A673 (cell line): Measurements from ENCODE around the gene BATF2. TPM values are rescaled to one million over a fixed set of nuclear protein-coding genes. Genes with fewer than 3 reads are reported as not detected.
"Not testable (repeated sequence)": the region's sequence is repeated elsewhere in the genome, so short reads cannot be mapped to it uniquely, and the experiment has no call there.

Experiments used
- BruUV-seq: library from RNA; stranded (reverse); fragments of 400-500 nt; replicated peaks from 2 replicates; lab custom pipeline; 2021; lab: Mats Ljungman, UMichigan
- CTCF ChIA-PET: fragments of 300-600 bp; sonication (Branson Sonifier 250); formaldehyde crosslinking; loops from one replicate; lab custom pipeline; 2022; ENCODE audit warnings: antibody characterized with exemption; lab: Charles Lee
- POLR2A ChIA-PET: fragments of 300-600 bp; sonication (Branson Sonifier 250); formaldehyde crosslinking; loops from one replicate; lab custom pipeline; 2022; ENCODE audit warnings: antibody characterized with exemption; ENCODE audit not compliant: low non-redundant PET; lab: Charles Lee
- DNase-seq: peaks from one replicate; pipeline ENCODE4 v3.0.0-alpha.2; 2015; ENCODE audit warnings: low spot score
- H3K27ac ChIP-seq: fragments of 200-600 bp; sonication (generic); 2 replicates; pipeline ENCODE4 v1.5.1; 2016; ENCODE audit warnings: mixed run types, low read depth, mild to moderate bottlenecking, mixed read lengths, antibody characterized with exemption, low read length; ENCODE audit not compliant: poor library complexity, severe bottlenecking
- H3K27me3 ChIP-seq: fragments of 200-600 bp; sonication (generic); replicated peaks from 2 replicates; pipeline ENCODE4 v1.6.1; 2017; ENCODE audit warnings: mixed run types, low read depth, mild to moderate bottlenecking, mixed read lengths, antibody characterized with exemption, low read length; ENCODE audit not compliant: insufficient read depth, poor library complexity
- H3K36me3 ChIP-seq: fragments of 200-600 bp; sonication (generic); 2 replicates; pipeline ENCODE4 v1.6.1; 2016; ENCODE audit warnings: mixed run types, mild to moderate bottlenecking, mixed read lengths, antibody characterized with exemption, low read length; ENCODE audit not compliant: insufficient read depth, poor library complexity, severe bottlenecking
- H3K4me1 ChIP-seq: fragments of 200-600 bp; sonication (generic); 2 replicates; pipeline ENCODE4 v1.6.1; 2017; ENCODE audit warnings: mixed run types, mild to moderate bottlenecking, mixed read lengths, antibody characterized with exemption, low read length; ENCODE audit not compliant: insufficient read depth, poor library complexity, severe bottlenecking
- H3K4me3 ChIP-seq: fragments of 200-600 bp; sonication (generic); 2 replicates; pipeline ENCODE4 v1.5.1; 2016; ENCODE audit warnings: low read depth, mixed run types, mild to moderate bottlenecking, mixed read lengths, low read length; ENCODE audit not compliant: poor library complexity, severe bottlenecking
- H3K9me3 ChIP-seq: fragments of 200-600 bp; sonication (generic); 2 replicates; pipeline ENCODE4 v1.6.1; 2016; ENCODE audit warnings: mixed run types, low read depth, mild to moderate bottlenecking, mixed read lengths, antibody characterized with exemption, low read length; ENCODE audit not compliant: poor library complexity, severe bottlenecking
- CTCF ChIP-seq: fragments of 300-800, 200-600 bp; sonication (generic); conservative IDR thresholded peaks from 2 replicates; pipeline ENCODE4 v1.5.1; 2017; ENCODE audit warnings: low read depth, mild to moderate bottlenecking, antibody characterized with exemption, low read length, moderate library complexity, mixed read lengths
- EZH2 ChIP-seq: fragments of 200-600 bp; sonication (generic); IDR thresholded peaks from 2 replicates; pipeline ENCODE4 v1.6.1; 2017; ENCODE audit warnings: borderline replicate concordance, low read depth, mild to moderate bottlenecking, mixed read lengths, antibody characterized with exemption, low read length; ENCODE audit not compliant: poor library complexity, severe bottlenecking
- intact Hi-C: fragments of 100-400 bp; cut with micrococcal nuclease; formaldehyde crosslinking; loops from one replicate; pipeline ENCODE4 v1.10.0; 2022; ENCODE audit not compliant: unreplicated experiment
- total RNA-seq: library from RNA; stranded (reverse); gene quantifications from 2 replicates; pipeline ENCODE4 v1.2.3, GENCODE V29; 2021

The BATF2 gene
- total RNA-seq, 1 experiment from 2014 or later: not detected

GRCh38 chr11:65008873-65009272 lies 12.1 kb upstream of the BATF2 start:
- no TSS peak for BruUV-seq
- POLR2A ChIA-PET: no interaction called here
- CTCF ChIA-PET: no interaction called here

GRCh38 chr11:65008016-65008415 lies 11.2 kb upstream of the BATF2 start:
- Histone ChIP-seq H3K27ac (no peak overlapping the region), H3K4me1 (no peaks in the 10 kb centered on the region), H3K9me3 (no peaks in the 10 kb centered on the region), H3K27me3 (no peaks in the 10 kb centered on the region), H3K36me3 (no peaks in the 10 kb centered on the region), H3K4me3 (no peak overlapping the region)
- no TSS peak for BruUV-seq
- CTCF ChIA-PET: no interaction called here
- POLR2A ChIA-PET: no interaction called here
- intact Hi-C loops: no loop called here
- no peak for DNase-seq
- TF ChIP-seq EZH2 (no peak), CTCF (no peak)

More at GRCh38 chr11:65008873-65009272, 12.1 kb upstream of the BATF2 start:
- Histone ChIP-seq H3K27ac (no peak overlapping the region), H3K27me3 (no peaks in the 10 kb centered on the region), H3K36me3 (no peaks in the 10 kb centered on the region), H3K4me3 (no peak overlapping the region), H3K4me1 (no peaks in the 10 kb centered on the region), H3K9me3 (no peaks in the 10 kb centered on the region)
- DNase-seq: no peak
- intact Hi-C loops: no loop called here
- TF ChIP-seq CTCF (no peak), EZH2 (no peak)

- H3K4me3 ChIP-seq, DNase-seq, H3K27me3 ChIP-seq, H3K9me3 ChIP-seq, BruUV-seq, CTCF ChIA-PET, H3K36me3 ChIP-seq, H3K27ac ChIP-seq, intact Hi-C loops, POLR2A ChIA-PET, H3K4me1 ChIP-seq: not testable (repeated sequence)
Observed at GRCh38 chr11:65003968-65004367, 7.2 kb upstream of the BATF2 start.

- Histone ChIP-seq H3K27me3 (no peaks in the 10 kb centered on the region), H3K36me3 (no peaks in the 10 kb centered on the region), H3K9me3 (no peaks in the 10 kb centered on the region), H3K4me1 (no peaks in the 10 kb centered on the region), H3K4me3 (no peak overlapping the region), H3K27ac (no peak overlapping the region)
- TF ChIP-seq CTCF: no peak
- no TSS peak for BruUV-seq
- intact Hi-C loops: no loop called here
- no peak for DNase-seq
- ChIA-PET POLR2A (no interaction called here), CTCF (no interaction called here)
Observed at GRCh38 chr11:65003282-65003681, 6.5 kb upstream of the BATF2 start.
